ENCODE results near the gene KCTD21.
"Not testable (repeated sequence)": the region's sequence is repeated elsewhere in the genome, so short reads cannot be mapped to it uniquely, and the experiment has no call there.

The KCTD21 gene, protein sequence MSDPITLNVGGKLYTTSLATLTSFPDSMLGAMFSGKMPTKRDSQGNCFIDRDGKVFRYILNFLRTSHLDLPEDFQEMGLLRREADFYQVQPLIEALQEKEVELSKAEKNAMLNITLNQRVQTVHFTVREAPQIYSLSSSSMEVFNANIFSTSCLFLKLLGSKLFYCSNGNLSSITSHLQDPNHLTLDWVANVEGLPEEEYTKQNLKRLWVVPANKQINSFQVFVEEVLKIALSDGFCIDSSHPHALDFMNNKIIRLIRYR

DNA sequence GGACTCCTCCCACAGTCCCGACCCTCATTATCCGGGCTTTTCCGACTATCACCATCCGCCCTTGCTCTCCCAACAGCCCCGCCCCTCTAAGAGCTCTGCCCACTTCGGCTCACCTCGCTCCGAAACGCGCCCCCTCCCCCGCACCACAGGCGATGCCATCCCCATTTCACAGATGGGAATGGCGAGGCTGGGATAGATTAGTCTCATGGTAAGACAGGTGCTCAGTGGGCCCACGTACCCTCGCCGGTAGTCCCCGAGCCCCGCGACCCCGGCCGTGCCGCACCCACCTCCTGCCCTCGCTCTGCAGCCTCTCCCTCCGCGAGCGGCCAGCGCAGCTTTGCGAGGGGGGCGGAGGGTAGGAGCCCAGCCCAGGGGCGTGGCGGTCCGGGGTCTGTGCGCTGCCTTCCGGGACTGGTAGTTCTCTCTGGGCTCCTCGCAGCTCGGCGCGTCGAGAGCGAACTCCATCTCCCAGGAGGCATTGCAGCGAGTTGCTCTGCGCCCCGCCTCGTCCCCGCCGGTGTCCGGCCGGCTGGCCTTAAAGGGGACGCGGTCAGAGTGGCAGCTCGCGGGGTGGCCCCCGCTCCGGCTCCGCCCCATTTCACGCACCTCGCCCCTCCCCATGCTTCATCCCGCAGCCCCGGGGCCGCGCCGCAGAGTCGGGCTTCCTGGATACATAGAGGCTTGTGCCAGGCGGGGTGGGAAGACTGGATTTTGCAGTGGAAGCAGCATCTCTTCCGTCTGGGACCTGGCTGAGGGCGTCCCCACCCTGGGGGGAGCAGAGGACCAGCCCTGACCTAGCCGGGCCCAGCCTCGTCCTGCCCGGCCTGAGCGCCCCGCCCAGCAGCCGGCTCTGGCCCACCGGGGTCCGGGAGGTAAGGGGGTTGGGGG lies at the start of gene KCTD21, which contains the start of gene USP35:
Gene KCTD21 (minus strand): TSS at position 341 of the 888 bp plus-strand sequence. CDS start 14,072 bp downstream, outside the sequence.
Gene USP35 (plus strand): TSS at position 634 of the 888 bp plus-strand sequence. CDS start 7,327 bp downstream, outside the sequence.
- peak; percentile 81 to 97 (median 93) for DNase-seq

GRCh38 chr11:78237293-78238046 lies 49.0 kb upstream of the KCTD21 start:
- no peak for DNase-seq

DNA sequence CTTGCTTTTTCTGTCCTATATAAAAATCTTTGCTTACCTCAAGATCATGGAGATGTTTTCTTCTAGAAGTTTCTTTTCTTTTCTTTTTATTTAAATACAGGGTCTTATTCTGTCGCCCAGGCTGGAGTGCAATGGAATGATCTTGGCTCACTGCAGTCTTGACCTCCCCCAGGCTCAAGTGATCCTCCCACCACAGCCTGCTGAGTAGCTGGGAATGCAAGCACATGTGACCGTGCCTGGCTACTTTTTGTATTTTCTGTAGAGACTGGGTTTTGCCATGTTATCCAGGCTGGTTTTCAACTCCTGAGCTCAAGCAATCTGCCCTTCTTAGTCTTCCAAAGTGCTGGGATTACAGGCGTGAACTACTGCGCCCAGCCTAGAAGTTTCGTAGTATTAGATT lies 45.6 kb upstream of the KCTD21 start:
- DNase-seq: no peak

DNA sequence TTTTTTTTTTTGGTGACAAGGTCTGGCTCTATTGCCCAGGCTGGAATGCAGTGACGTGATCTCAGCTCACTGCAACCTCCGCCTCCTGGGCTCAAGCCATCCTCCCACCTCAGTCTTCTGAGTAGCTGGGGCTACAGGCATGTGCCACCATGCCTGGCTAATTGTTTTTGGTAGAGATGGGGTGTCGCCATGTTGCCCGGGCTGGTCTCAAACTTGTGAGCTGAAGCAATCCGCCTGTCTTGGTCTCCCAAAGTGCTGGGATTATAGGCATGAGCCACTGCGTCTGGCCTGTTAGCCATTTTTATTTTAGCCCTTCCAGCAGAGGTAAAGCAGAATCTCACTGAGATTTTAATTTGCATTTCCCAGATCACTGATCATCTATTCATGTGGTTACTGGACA lies 44.6 kb upstream of the KCTD21 start:
- not testable (repeated sequence) for DNase-seq

- DNase-seq: no peak
Measured at GRCh38 chr11:78231962-78232501, 43.6 kb upstream of the KCTD21 start.

- DNase-seq: no peak
Measured at GRCh38 chr11:78230161-78230877, 41.9 kb upstream of the KCTD21 start.

DNA sequence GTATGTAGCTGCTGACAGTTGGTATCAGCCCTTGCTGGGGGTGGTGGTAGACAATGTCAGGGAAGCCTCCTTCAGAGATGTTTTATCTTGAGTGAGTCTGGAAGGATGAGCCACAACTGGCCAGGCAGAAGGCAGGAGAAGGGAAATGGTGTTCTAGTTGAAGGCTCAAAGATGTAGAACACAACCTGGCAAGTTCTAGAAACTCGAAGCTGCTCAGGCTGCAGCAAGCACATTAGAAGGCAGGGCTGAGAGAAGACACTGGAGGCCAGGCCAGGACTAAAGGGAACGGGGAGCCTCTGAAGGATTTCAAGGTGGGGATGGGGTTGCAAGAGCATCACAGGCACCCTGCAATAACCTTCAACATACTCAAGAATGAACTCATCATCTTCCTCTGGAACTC lies 40.7 kb upstream of the KCTD21 start:
- DNase-seq: no peak

- peak in 1 of 14 donors; percentile 25 for DNase-seq
Measured at GRCh38 chr11:78228467-78228866, 40.0 kb upstream of the KCTD21 start.

- DNase-seq: no peak
Measured at GRCh38 chr11:78227921-78228320, 39.5 kb upstream of the KCTD21 start.

DNA sequence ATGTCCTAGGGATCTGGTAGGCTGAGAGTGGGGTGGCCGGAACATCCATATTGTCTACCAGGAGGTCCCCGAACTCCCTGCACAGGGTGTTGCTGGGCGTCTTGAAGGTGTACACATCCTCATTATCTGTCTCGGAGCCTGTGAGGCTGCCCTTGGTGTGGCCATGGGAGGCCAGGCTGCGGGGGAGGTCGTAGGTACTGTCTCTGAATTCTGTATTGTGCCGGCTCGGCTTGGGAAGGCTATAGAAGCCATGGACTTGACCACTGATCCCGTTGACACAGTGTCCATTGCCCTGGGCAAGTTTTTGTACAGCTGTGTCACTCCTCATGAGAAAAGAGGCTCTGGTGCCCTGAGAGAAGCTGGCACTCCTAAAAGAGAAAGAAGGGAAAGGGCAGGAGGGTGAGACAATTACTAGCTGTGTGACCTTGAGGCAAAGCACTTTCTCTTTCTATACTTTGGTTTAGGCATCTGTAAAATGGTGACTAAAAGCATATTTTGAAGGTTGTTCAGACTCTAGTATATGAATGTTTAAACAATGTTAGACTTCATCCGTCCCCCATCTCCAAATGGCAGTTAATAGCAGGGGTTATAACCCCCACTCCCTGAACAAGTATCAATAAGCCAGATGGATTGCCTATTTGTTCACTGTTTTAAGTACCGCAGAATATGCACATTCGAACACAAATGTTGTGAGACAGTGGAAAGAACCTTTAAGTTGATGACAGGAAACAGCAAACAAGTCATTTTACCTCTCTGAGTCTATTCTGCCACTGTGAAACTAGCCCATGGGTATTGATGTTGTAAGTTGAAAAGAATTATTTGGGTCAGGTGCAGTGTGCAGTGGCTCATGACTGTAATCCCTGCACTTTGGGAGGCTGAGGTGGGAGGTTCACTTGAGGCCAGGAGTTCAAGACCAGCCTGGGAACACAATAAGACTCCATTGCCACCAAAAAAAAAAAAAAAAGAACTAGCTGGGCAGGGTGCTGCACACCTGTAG lies 38.6 kb upstream of the KCTD21 start:
- DNase-seq: no peak

GRCh38 chr11:78224906-78225420 lies 36.5 kb upstream of the KCTD21 start:
- no peak for DNase-seq

- DNase-seq: no peak
Measured at GRCh38 chr11:78224506-78224905, 36.1 kb upstream of the KCTD21 start.

DNA sequence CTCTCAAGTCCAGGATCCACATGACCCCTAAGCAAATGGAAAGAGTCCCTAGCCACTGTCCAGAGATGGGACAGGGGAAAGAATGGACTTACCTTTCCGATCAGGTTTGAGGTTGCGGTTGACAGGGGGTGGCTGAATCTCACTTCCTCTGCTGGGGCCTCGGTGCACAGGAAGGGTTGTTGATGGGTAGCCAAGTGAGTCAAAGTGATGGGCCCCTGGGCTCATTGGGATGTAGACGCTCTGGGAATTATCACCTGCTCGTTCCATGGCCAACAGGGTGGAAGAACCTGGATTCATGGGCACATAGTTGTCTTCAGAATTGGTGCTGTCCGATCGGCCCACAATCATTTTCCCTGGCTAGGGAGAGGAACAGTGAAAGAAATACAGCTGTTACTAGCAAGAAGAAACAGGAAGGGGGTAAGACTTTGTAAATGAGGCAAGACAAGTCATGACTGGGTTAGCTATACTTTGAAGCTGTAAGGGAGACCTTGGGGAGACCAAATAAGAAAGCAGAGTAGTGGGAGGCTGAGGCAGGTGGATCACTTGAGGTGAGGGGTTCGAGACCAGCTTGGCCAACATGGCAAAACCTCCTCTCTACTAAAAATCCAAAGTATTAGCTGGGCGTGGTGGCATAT lies 35.0 kb upstream of the KCTD21 start:
- DNase-seq: no peak

DNA sequence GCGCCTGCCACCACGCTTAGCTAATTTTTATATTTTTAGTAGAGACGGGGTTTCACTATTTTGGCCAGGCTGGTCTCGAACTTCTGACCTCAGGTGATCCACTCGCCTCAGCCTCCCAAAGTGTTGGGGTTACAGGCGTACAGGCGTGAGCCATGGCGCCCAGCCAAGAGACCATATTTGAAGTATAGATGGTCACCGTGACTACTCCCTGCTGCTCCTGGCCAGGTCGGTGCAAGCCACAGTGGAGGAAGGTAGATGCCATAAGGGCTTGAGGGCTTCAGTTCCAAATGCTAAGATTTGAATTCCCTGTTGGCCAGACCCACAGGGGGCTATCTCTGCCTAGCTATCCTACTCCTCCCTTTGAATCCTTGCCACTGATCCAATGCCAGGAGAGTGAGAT lies 34.3 kb upstream of the KCTD21 start:
- not testable (repeated sequence) for DNase-seq

GRCh38 chr11:78221396-78222315 lies 33.2 kb upstream of the KCTD21 start:
- DNase-seq: no peak

GRCh38 chr11:78220218-78221157 lies 32.1 kb upstream of the KCTD21 start:
- no peak for DNase-seq

DNA sequence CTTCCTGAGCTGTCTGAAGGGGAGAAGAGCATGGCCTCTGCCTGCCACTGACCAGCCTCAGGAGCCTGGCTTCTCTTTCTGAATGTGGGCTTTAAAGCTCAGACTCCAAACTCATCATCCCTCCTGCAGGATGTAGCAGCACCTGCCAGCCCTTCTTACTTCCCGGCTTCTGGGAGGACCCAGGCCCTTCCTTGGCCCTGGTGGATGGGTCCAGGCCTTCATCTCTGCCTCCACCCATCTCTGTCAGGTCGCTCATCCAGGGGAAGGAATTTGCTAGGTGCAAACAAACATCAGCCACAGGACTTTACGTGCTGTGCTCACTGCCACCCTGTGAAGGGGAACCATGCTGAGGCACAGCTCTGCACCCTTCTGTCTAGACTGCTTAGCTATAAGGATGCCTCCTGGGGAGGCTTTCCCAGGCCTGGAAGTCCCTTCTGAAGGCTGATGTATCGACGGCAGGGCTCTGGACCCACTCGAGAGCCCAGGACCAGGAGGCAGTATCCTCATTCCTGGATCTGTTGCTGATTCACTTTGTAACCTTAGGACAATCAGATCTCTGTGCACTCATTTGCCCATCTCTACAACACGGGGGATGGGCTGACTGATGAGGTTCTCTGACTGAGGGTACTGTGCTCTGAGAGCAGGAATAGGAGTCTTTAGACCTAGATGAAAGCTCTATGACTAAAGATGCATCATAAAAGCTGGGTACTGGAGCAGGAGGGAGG lies 31.2 kb upstream of the KCTD21 start:
- DNase-seq: peak in 3 of 14 donors; percentile 18 to 61 (median 43)

Data from C1 segment of cervical spinal cord (tissue), 14 donors.